SK-N-SH (cell line): Measurements from ENCODE around the gene CMC2. TPM values are rescaled to one million over a fixed set of nuclear protein-coding genes. Genes with fewer than 3 reads are reported as not detected.
A peak's percentile ranks its signal among the peaks of the same experiment; 100 is the strongest.

Experiments used
- CTCF ChIA-PET: fragments of 300-600, 350-600 bp; formaldehyde crosslinking; extraction: SDS; loops from one replicate; lab custom pipeline; 2021; lab: Yijun Ruan, JAX
- POLR2A ChIA-PET: fragments of 350-600 bp; sonication (Branson Sonifier 250); formaldehyde crosslinking; extraction: SDS; loops from one replicate; lab custom pipeline; 2020; ENCODE audit warnings: antibody characterized with exemption, inconsistent platforms; lab: Yijun Ruan, JAX
- DNase-seq: peaks from one replicate; pipeline ENCODE4 v3.0.0; 2012
- H2AFZ ChIP-seq: fragments of 200-600 bp; sonication (generic); 2 replicates; pipeline ENCODE4 v1.8.1; 2016; ENCODE audit warnings: antibody characterized with exemption, mild to moderate bottlenecking, low read depth
- H3F3A ChIP-seq: fragments of 200-600 bp; sonication (generic); replicated peaks from 2 replicates; pipeline ENCODE3; 2016; ENCODE audit warnings: antibody characterized with exemption, mild to moderate bottlenecking; ENCODE audit not compliant: insufficient read depth
- H3K27ac ChIP-seq, 2 experiments: fragments of 200-500 bp in 1 of 2; fragments of 200-600 bp in 1 of 2; sonication (Bioruptor generic) in 1 of 2; sonication (generic), shearing (Covaris generic) in 1 of 2; 2 replicates each; pipeline versions ENCODE4 v1.5.1 to v1.6.1; 2014 to 2016; ENCODE audit warnings: low read depth in 2 of 2, inconsistent platforms in 1 of 2, low read length in 1 of 2, mild to moderate bottlenecking in 1 of 2, mixed read lengths in 1 of 2
- H3K27me3 ChIP-seq: fragments of 200-600 bp; sonication (generic), shearing (Covaris generic); 2 replicates; pipeline ENCODE4 v1.6.1; 2016; ENCODE audit warnings: mixed run types; ENCODE audit not compliant: insufficient read depth
- H3K36me3 ChIP-seq, 2 experiments: fragments of 200-500 bp in 1 of 2; fragments of 200-600 bp in 1 of 2; sonication (Bioruptor generic) in 1 of 2; sonication (generic) in 1 of 2; replicated peaks in 1 of 2; 2 replicates each; pipeline versions ENCODE3 to v1.5.1; 2014 to 2016; ENCODE audit warnings: low read length in 1 of 2, mild to moderate bottlenecking in 1 of 2; ENCODE audit not compliant: insufficient read depth in 2 of 2, control insufficient read depth in 1 of 2
- H3K4me1 ChIP-seq, 2 experiments: fragments of 200-500 bp in 1 of 2; fragments of 200-600 bp in 1 of 2; sonication (Bioruptor generic) in 1 of 2; sonication (generic), shearing (Covaris generic) in 1 of 2; 2 replicates each; pipeline versions ENCODE4 v1.5.1 to v1.6.1; 2014 to 2016; ENCODE audit warnings: low read depth in 1 of 2, low read length in 1 of 2, mixed run types in 1 of 2; ENCODE audit not compliant: insufficient read depth in 2 of 2, control insufficient read depth in 1 of 2
- H3K4me2 ChIP-seq: fragments of 200-600 bp; sonication (generic), shearing (Covaris generic); 2 replicates; pipeline ENCODE4 v1.6.1; 2017; ENCODE audit warnings: mixed run types
- H3K4me3 ChIP-seq, 2 experiments: fragments of 200-500 bp in 1 of 2; fragments of 200-600 bp in 1 of 2; sonication (Bioruptor generic) in 1 of 2; sonication (generic), shearing (Covaris generic) in 1 of 2; 2 replicates each; pipeline versions ENCODE4 v1.5.1 to v1.8.1; 2014 to 2016; ENCODE audit warnings: low read depth in 2 of 2, inconsistent platforms in 1 of 2, low read length in 1 of 2, mild to moderate bottlenecking in 1 of 2, mixed read lengths in 1 of 2, moderate library complexity in 1 of 2
- H3K79me2 ChIP-seq: fragments of 200-600 bp; sonication (generic); 2 replicates; pipeline ENCODE4 v1.8.1; 2017; ENCODE audit warnings: mild to moderate bottlenecking; ENCODE audit not compliant: insufficient read depth
- H3K9ac ChIP-seq: fragments of 200-600 bp; sonication (generic); 2 replicates; pipeline ENCODE4 v1.6.1; 2017; ENCODE audit warnings: mixed run types
- H3K9me2 ChIP-seq: fragments of 200-600 bp; sonication (generic); 2 replicates; pipeline ENCODE4 v1.6.1; 2017; ENCODE audit warnings: mixed run types
- H3K9me3 ChIP-seq: fragments of 200-600 bp; sonication (generic); 2 replicates; pipeline ENCODE4 v1.6.1; 2017; ENCODE audit warnings: mixed run types, mild to moderate bottlenecking, moderate library complexity
- H4K20me1 ChIP-seq: fragments of 200-600 bp; sonication (generic); 2 replicates; pipeline ENCODE4 v1.6.1; 2017; ENCODE audit warnings: mild to moderate bottlenecking, mixed run types; ENCODE audit not compliant: insufficient read depth
- ELF1 ChIP-seq: IDR thresholded peaks from 2 replicates; pipeline ENCODE4 v1.4.0; 2012
- EP300 ChIP-seq, 2 experiments: IDR thresholded peaks; 2 replicates each; pipeline versions ENCODE4 v1.4.0 to v1.6.1; 2012; ENCODE audit warnings: borderline replicate concordance in 1 of 2, low read depth in 1 of 2, low read length in 1 of 2
- FOSL2 ChIP-seq: IDR thresholded peaks from 2 replicates; pipeline ENCODE4 v1.4.0; 2012; ENCODE audit warnings: low read depth, mild to moderate bottlenecking, moderate library complexity, borderline replicate concordance
- FOXM1 ChIP-seq: IDR thresholded peaks from 2 replicates; pipeline ENCODE4 v1.4.0; 2012; ENCODE audit warnings: low read depth, mild to moderate bottlenecking
- GABPA ChIP-seq: IDR thresholded peaks from 2 replicates; pipeline ENCODE4 v1.4.0; 2012; ENCODE audit warnings: low read depth, mild to moderate bottlenecking
- JUND ChIP-seq: IDR thresholded peaks from 2 replicates; pipeline ENCODE4 v1.4.0; 2012
- MEF2A ChIP-seq: IDR thresholded peaks from 2 replicates; pipeline ENCODE4 v1.4.0; 2012; ENCODE audit warnings: low read depth, borderline replicate concordance
- MXI1 ChIP-seq: IDR thresholded peaks from 2 replicates; pipeline ENCODE4 v1.6.1; 2012; ENCODE audit warnings: mild to moderate bottlenecking, low read depth, low read length, improper control_type of control experiment
- NFIC ChIP-seq: IDR thresholded peaks from 2 replicates; pipeline ENCODE4 v1.4.0; 2012; ENCODE audit warnings: borderline replicate concordance
- NRF1 ChIP-seq: IDR thresholded peaks from 2 replicates; pipeline ENCODE4 v1.6.1; 2012; ENCODE audit warnings: low read depth, mild to moderate bottlenecking, low read length
- POLR2AphosphoS5 ChIP-seq: IDR thresholded peaks from 2 replicates; pipeline ENCODE4 v1.6.1; 2012; ENCODE audit warnings: low read depth, low read length
- RAD21 ChIP-seq: IDR thresholded peaks from 2 replicates; pipeline ENCODE4 v1.6.1; 2012; ENCODE audit warnings: mild to moderate bottlenecking, low read length
- SIN3A ChIP-seq: IDR thresholded peaks from 2 replicates; pipeline ENCODE4 v1.6.1; 2012; ENCODE audit warnings: low read depth, mild to moderate bottlenecking, low read length, moderate library complexity, borderline replicate concordance
- TCF12 ChIP-seq: IDR thresholded peaks from 2 replicates; pipeline ENCODE4 v1.4.0; 2012
- TEAD4 ChIP-seq: IDR thresholded peaks from 2 replicates; pipeline ENCODE4 v1.4.0; 2012; ENCODE audit warnings: mild to moderate bottlenecking, borderline replicate concordance; ENCODE audit not compliant: insufficient read depth
- YY1 ChIP-seq: IDR thresholded peaks from 2 replicates; pipeline ENCODE4 v1.4.0; 2012; ENCODE audit warnings: low read depth, mild to moderate bottlenecking
- WGBS: methylation state at CpG from one replicate; pipeline ENCODE4 v1.1.6; 2017; ENCODE audit warnings: low lambda C conversion rate; 5-methylcytosine and 5-hydroxymethylcytosine counted together
- polyA plus RNA-seq, 3 experiments: library from polyadenylated mRNA; depleted of rRNA; stranded (reverse); fragments of >200 nt; gene quantifications; 2 replicates each; pipeline ENCODE4 v1.2.3, GENCODE V29; 2012
- TF ChIP-seq, protein P1 (sequence below): IDR thresholded peaks from 2 replicates; pipeline ENCODE4 v1.6.1; 2012; ENCODE audit warnings: mild to moderate bottlenecking, low read depth, low read length, moderate library complexity
- TF ChIP-seq, protein P2 (sequence below): IDR thresholded peaks from 2 replicates; pipeline ENCODE4 v1.4.0; 2012; ENCODE audit warnings: low read depth, borderline replicate concordance
- TF ChIP-seq, protein P3 (sequence below): IDR thresholded peaks from 2 replicates; pipeline ENCODE4; 2012
- TF ChIP-seq, protein P4 (sequence below): fragments of 150-350 bp; IDR thresholded peaks from 2 replicates; pipeline ENCODE4 v1.6.1; 2017; ENCODE audit warnings: antibody characterized with exemption, low read length, low read depth, borderline replicate concordance
- TF ChIP-seq, protein P5 (sequence below): fragments of 150-350 bp; IDR thresholded peaks from 2 replicates; pipeline ENCODE4 v1.6.1; 2016; ENCODE audit warnings: mild to moderate bottlenecking, low read depth, low read length
- TF ChIP-seq, protein P6 (sequence below): IDR thresholded peaks from 2 replicates; pipeline ENCODE4 v1.4.0; 2012; ENCODE audit warnings: low read depth
- TF ChIP-seq, protein P7 (sequence below): fragments of 200-600 bp; sonication (generic); IDR thresholded peaks from 2 replicates; pipeline ENCODE4 v1.6.1; 2017; ENCODE audit warnings: antibody characterized with exemption, mild to moderate bottlenecking, moderate library complexity

CMC2 gene
- polyA plus RNA-seq, 1 of the 3 experiments (the other 2 are of a cell fraction) = 135 TPM

DNA sequence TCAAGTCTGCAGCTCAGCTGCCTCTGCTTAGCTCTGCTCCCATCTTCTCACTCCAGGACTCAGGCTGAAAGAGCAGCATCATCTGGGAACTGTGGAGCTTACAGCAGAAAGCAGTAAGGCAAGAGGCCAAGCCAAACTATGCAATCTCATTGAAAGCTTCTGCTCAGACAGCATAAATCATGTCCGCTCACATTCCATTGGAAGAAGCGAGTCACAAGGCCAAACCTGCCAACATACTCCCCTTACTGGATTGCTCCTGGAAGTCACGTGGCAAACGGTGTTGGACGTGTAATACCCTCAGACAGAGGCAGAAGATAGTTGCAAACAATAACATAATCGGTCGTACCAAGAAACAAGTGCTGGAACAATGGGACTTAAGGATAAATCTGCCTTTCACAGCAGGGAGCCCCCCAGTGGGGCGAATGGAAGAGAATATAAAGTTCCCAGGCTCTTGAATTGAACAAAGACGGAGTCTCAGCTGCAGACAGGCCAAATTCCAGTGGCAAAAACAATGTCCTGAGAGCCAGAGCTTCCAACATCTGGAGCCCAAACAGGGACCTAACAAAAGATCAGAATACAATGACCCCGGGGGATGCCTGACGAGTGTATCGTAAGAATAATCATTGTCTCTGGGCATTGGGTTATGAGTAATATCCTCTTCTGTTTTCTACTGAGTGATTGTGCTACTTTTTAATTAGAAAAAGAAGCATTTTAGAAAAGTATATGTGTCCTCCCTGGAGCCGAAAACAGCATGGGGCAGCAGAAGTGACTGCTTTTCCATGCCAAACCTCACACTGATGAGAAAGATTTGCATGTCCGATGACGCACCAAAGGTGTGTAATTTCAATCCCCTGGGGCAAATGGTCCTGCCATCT lies 68.4 kb downstream of the CMC2 start:
- CTCF ChIA-PET = no interaction called here
- Histone ChIP-seq H3K4me3 (peak overlapping the region; percentile 7 to 24; a peak in 2 of 4 replicates), H3K9me2 (no peaks in the 10 kb centered on the region), H3K27me3 (no peaks in the 10 kb centered on the region), H3K4me2 (peak overlapping the region; percentile 61), H3K9ac (peak overlapping the region; percentile 44; the same call in 1 of the 2 replicates), H2AFZ (peak overlapping the region; percentile 72), H3K27ac (peak overlapping the region; percentile 62 to 80), H3F3A (peaks cover 12% of the 10 kb centered on the region), H3K79me2 (no peaks in the 10 kb centered on the region), H3K9me3 (no peaks in the 10 kb centered on the region), H4K20me1 (no peaks in the 10 kb centered on the region), H3K4me1 (peaks cover 0 to 10% of the 10 kb centered on the region in 2 experiments; a peak in 2 of 4 replicates), H3K36me3 (no peaks in the 10 kb centered on the region)
- no peak for DNase-seq
- WGBS = 51% methylated on average over 15 of the region's 15 CpGs
- POLR2A ChIA-PET = no interaction called here
- TF ChIP-seq TCF12 = peak; percentile 51
- peak; percentile 75 for TF ChIP-seq NFIC
- peak; percentile 51; the same call in 1 of the 2 replicates for TF ChIP-seq SIN3A
- TF ChIP-seq, protein P1, sequence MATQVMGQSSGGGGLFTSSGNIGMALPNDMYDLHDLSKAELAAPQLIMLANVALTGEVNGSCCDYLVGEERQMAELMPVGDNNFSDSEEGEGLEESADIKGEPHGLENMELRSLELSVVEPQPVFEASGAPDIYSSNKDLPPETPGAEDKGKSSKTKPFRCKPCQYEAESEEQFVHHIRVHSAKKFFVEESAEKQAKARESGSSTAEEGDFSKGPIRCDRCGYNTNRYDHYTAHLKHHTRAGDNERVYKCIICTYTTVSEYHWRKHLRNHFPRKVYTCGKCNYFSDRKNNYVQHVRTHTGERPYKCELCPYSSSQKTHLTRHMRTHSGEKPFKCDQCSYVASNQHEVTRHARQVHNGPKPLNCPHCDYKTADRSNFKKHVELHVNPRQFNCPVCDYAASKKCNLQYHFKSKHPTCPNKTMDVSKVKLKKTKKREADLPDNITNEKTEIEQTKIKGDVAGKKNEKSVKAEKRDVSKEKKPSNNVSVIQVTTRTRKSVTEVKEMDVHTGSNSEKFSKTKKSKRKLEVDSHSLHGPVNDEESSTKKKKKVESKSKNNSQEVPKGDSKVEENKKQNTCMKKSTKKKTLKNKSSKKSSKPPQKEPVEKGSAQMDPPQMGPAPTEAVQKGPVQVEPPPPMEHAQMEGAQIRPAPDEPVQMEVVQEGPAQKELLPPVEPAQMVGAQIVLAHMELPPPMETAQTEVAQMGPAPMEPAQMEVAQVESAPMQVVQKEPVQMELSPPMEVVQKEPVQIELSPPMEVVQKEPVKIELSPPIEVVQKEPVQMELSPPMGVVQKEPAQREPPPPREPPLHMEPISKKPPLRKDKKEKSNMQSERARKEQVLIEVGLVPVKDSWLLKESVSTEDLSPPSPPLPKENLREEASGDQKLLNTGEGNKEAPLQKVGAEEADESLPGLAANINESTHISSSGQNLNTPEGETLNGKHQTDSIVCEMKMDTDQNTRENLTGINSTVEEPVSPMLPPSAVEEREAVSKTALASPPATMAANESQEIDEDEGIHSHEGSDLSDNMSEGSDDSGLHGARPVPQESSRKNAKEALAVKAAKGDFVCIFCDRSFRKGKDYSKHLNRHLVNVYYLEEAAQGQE = no peak
- TF ChIP-seq TEAD4 = no peak
- TF ChIP-seq, protein P2, sequence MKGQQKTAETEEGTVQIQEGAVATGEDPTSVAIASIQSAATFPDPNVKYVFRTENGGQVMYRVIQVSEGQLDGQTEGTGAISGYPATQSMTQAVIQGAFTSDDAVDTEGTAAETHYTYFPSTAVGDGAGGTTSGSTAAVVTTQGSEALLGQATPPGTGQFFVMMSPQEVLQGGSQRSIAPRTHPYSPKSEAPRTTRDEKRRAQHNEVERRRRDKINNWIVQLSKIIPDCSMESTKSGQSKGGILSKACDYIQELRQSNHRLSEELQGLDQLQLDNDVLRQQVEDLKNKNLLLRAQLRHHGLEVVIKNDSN = peak; percentile 91
- TF ChIP-seq EP300 (IDR thresholded peaks at IDR 0.05; ENCODE audit: borderline replicate concordance in 1 of 2, low read depth in 1 of 2, low read length in 1 of 2) = peak in 1 of 2 experiments; percentile 55; a peak in 1 of 4 replicates
- TF ChIP-seq, protein P3, sequence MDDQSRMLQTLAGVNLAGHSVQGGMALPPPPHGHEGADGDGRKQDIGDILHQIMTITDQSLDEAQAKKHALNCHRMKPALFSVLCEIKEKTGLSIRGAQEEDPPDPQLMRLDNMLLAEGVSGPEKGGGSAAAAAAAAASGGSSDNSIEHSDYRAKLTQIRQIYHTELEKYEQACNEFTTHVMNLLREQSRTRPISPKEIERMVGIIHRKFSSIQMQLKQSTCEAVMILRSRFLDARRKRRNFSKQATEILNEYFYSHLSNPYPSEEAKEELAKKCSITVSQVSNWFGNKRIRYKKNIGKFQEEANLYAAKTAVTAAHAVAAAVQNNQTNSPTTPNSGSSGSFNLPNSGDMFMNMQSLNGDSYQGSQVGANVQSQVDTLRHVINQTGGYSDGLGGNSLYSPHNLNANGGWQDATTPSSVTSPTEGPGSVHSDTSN = peak; percentile 95
- TF ChIP-seq RAD21 = no peak
- TF ChIP-seq, protein P4, sequence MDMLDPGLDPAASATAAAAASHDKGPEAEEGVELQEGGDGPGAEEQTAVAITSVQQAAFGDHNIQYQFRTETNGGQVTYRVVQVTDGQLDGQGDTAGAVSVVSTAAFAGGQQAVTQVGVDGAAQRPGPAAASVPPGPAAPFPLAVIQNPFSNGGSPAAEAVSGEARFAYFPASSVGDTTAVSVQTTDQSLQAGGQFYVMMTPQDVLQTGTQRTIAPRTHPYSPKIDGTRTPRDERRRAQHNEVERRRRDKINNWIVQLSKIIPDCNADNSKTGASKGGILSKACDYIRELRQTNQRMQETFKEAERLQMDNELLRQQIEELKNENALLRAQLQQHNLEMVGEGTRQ = peak; percentile 59
- no peak for TF ChIP-seq YY1
- TF ChIP-seq GABPA = no peak
- TF ChIP-seq, protein P5, sequence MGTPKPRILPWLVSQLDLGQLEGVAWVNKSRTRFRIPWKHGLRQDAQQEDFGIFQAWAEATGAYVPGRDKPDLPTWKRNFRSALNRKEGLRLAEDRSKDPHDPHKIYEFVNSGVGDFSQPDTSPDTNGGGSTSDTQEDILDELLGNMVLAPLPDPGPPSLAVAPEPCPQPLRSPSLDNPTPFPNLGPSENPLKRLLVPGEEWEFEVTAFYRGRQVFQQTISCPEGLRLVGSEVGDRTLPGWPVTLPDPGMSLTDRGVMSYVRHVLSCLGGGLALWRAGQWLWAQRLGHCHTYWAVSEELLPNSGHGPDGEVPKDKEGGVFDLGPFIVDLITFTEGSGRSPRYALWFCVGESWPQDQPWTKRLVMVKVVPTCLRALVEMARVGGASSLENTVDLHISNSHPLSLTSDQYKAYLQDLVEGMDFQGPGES = no peak
- no peak for TF ChIP-seq JUND
- TF ChIP-seq FOXM1 = no peak
- no peak for TF ChIP-seq FOSL2
- TF ChIP-seq POLR2AphosphoS5 = 0 out of 2 replicates have a peak, but pooled peaks have one; percentile 20
- TF ChIP-seq MXI1 = no peak
- TF ChIP-seq, protein P6, sequence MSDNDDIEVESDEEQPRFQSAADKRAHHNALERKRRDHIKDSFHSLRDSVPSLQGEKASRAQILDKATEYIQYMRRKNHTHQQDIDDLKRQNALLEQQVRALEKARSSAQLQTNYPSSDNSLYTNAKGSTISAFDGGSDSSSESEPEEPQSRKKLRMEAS = peak; percentile 77; the same call in 1 of the 2 replicates
- TF ChIP-seq, protein P7, sequence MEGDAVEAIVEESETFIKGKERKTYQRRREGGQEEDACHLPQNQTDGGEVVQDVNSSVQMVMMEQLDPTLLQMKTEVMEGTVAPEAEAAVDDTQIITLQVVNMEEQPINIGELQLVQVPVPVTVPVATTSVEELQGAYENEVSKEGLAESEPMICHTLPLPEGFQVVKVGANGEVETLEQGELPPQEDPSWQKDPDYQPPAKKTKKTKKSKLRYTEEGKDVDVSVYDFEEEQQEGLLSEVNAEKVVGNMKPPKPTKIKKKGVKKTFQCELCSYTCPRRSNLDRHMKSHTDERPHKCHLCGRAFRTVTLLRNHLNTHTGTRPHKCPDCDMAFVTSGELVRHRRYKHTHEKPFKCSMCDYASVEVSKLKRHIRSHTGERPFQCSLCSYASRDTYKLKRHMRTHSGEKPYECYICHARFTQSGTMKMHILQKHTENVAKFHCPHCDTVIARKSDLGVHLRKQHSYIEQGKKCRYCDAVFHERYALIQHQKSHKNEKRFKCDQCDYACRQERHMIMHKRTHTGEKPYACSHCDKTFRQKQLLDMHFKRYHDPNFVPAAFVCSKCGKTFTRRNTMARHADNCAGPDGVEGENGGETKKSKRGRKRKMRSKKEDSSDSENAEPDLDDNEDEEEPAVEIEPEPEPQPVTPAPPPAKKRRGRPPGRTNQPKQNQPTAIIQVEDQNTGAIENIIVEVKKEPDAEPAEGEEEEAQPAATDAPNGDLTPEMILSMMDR = 0 out of 2 replicates have a peak, but pooled peaks have one; percentile 6
- TF ChIP-seq MEF2A = no peak
- TF ChIP-seq NRF1 = no peak
- no peak for TF ChIP-seq ELF1
